Endothelial cell of umbilical vein (primary cell): Measurements from ENCODE around the gene HS3ST1.

Experiments used
- JUN ChIP-seq: IDR thresholded peaks from 2 replicates; pipeline ENCODE4 v1.6.1; 2011; ENCODE audit warnings: borderline replicate concordance, low read depth; ENCODE audit not compliant: insufficient read length, insufficient read depth
- MYC ChIP-seq: IDR thresholded peaks from one replicate; pipeline ENCODE4 v1.6.1; 2011; ENCODE audit warnings: mild to moderate bottlenecking, low read depth, low read length

DNA sequence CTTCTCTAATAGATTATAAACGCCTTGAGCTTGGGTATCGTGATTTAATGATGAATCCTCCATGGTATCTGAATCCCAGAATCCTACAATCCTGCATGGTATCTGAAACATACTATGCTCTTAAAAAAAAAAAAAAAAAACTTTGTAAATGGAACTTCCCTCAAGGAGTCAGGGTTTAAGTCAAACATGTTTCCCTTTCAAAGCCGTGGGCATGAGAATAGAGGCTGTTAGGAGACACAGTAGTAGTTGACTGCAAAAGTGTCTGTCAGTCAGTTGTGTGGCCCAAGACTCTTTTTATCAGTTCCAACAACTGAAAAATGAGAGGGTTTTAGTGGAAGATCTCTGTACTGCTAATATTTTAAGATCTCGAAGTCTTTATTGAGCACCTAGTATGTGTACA, 2.4 kb upstream of the HS3ST1 start:
- no peak for TF ChIP-seq MYC
- no peak for TF ChIP-seq JUN
